Hepatocyte (in vitro differentiated cells): ENCODE results near the gene NUDT16L1.

Experiments
- EZH2 ChIP-seq: fragments of 200-600 bp; sonication (generic); IDR thresholded peaks from 2 replicates; pipeline ENCODE4 v1.6.1; 2016; ENCODE audit warnings: antibody characterized with exemption, mild to moderate bottlenecking, borderline replicate concordance
- EZH2phosphoT487 ChIP-seq: fragments of 200-600 bp; sonication (generic); IDR thresholded peaks from one replicate; pipeline ENCODE4 v1.6.1; 2018; ENCODE audit warnings: antibody characterized with exemption, mild to moderate bottlenecking, low read depth, moderate library complexity; ENCODE audit not compliant: unreplicated experiment, severe bottlenecking
- TF ChIP-seq, protein P1 (sequence below): fragments of 200-600 bp; sonication (generic); IDR thresholded peaks from 2 replicates; pipeline ENCODE4 v1.5.1; 2016; ENCODE audit warnings: antibody characterized with exemption, mild to moderate bottlenecking; ENCODE audit not compliant: poor library complexity

DNA sequence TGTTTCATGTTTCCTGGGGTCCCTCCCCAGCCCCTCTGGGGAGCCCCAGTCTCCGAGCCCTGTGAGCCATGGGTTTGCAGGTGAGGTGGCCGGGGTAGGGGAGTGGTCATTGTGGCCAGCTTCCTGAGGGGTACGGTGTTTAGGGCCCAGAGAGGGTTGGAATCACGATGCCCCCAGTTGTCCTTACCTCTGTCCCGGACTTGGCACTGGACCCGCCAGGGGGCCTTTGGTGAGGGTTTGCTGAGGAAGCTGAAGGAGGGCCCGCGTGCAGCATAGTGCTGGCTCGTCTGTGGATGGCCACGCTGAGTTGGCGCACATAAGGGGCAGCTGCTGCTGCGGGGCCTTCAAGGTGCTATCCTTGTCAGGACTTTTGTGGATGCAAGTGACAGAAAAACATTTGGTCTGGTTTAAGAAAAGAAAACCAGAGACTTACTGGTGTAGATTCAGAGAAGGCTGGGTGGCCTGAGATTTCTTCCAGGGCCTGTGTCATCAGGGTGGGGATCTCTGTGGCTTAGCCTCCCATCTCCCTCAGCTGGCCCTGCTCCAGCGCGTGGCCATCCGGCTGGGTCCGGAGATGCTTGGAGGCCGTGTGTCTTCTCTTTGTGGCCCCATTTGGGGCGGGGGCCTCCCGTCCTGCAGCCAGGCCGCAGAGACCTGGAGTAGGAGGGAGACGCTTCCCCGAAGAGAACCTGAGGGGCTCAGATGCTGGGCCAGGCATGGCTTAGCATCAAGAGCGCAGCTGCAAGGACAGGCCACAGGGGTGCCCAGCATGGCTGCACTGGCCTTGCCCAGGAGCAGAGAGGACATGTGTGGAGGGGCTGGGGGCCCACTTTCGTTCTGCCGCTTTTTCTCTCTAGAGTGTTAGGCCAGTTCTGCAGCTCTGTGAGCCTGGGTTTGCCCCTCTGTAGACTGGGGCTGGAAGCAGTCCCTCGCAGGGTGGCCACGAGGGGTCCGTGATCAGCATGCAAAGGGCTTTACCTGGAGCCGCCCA lies 33.7 kb upstream of the NUDT16L1 start:
- TF ChIP-seq, protein P1, sequence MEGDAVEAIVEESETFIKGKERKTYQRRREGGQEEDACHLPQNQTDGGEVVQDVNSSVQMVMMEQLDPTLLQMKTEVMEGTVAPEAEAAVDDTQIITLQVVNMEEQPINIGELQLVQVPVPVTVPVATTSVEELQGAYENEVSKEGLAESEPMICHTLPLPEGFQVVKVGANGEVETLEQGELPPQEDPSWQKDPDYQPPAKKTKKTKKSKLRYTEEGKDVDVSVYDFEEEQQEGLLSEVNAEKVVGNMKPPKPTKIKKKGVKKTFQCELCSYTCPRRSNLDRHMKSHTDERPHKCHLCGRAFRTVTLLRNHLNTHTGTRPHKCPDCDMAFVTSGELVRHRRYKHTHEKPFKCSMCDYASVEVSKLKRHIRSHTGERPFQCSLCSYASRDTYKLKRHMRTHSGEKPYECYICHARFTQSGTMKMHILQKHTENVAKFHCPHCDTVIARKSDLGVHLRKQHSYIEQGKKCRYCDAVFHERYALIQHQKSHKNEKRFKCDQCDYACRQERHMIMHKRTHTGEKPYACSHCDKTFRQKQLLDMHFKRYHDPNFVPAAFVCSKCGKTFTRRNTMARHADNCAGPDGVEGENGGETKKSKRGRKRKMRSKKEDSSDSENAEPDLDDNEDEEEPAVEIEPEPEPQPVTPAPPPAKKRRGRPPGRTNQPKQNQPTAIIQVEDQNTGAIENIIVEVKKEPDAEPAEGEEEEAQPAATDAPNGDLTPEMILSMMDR = no peak
- TF ChIP-seq EZH2 (no peak), EZH2phosphoT487 (no peak)
